GM12865 (cell line): ENCODE data around the gene FEN1.

ENCODE experiments used
- DNase-seq: peaks from one replicate; pipeline ENCODE4 v3.0.0; 2010; ENCODE audit warnings: low read depth
- H3K4me3 ChIP-seq: 2 replicates; pipeline ENCODE4 v1.5.1; 2011; ENCODE audit warnings: mild to moderate bottlenecking, low read depth, low read length, control low read depth
- CTCF ChIP-seq: IDR thresholded peaks from 2 replicates; pipeline ENCODE4 v1.5.1; 2011; ENCODE audit warnings: low read length, control low read depth, low read depth, inconsistent platforms; ENCODE audit not compliant: insufficient read depth; ENCODE audit errors: missing control alignments

Gene FEN1

GRCh38 chr11:61765550-61766253 is 27.0 kb upstream of the FEN1 start:
- H3K4me3 ChIP-seq, result no peak overlapping the region
- TF ChIP-seq CTCF, result no peak
- no peak for DNase-seq

DNA sequence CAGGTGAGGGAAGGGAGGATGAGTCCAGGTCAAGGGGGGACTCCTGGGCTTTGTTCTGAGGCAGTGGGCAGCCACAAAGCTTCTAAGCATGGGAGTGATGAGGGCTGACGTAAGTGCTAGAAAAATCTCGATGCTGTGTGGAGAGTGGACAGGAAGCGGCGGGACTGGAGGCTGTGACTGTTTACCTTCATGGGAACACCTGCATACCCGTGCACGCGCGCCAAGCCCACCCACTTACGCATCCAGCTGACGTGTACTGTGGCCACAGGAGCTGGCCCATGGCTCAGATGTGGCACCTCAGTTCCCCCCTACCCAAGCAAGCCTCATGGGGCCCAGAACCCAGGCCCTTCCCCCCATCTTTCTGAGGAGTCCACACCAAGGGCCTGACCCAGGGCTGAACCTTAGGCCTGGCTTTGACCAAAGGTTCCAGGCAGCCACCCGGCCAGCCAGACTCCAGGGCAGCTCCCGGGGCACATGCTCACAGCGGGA is 26.3 kb upstream of the FEN1 start:
- no peak for TF ChIP-seq CTCF
- H3K4me3 ChIP-seq, result no peak overlapping the region
- DNase-seq, result no peak

GRCh38 chr11:61768376-61769076 is 24.2 kb upstream of the FEN1 start:
- TF ChIP-seq CTCF, result no peak
- H3K4me3 ChIP-seq, result no peak overlapping the region
- no peak for DNase-seq

DNA sequence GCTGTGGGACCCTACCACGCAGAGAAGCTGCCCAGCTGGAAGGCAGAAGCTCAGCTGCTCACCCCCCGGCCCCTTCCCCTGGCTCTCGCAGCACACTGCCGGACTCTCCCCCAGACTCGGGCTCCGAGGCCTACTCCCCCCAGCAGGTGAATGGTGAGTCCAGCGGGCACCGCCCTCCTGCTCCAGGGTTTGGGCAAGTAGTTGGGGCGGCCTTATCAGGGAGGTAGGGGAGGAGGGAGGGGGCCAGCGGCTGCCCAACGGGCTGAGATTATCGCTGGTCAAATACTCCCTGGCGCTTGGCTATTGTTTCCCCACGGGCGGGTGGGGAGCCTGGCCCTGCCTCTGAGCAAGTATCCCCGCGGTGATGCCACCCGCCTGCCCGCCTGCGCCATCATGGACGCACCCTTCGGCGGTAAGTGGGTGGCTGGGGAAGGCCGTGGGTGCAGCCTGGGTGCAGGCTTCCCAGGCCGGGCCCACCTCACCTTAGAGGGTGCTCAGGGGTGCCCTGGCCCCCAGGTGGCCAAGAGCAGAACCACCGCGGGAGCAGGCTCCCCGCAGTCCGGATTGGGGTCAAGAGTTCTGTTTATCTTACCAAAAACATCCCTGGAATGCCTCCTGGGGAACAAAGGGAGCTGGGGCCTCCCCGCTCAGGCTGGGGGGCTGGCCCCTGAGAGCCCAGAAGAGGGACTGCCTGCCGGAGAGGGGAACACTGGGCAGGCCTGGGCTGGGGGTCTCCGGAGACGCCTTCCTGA is 23.4 kb upstream of the FEN1 start:
- no peak overlapping the region for H3K4me3 ChIP-seq
- peak; percentile 17 for TF ChIP-seq CTCF
- no peak for DNase-seq

GRCh38 chr11:61769946-61770683 is 22.6 kb upstream of the FEN1 start:
- no peak for TF ChIP-seq CTCF
- no peak overlapping the region for H3K4me3 ChIP-seq
- DNase-seq, result no peak

DNA sequence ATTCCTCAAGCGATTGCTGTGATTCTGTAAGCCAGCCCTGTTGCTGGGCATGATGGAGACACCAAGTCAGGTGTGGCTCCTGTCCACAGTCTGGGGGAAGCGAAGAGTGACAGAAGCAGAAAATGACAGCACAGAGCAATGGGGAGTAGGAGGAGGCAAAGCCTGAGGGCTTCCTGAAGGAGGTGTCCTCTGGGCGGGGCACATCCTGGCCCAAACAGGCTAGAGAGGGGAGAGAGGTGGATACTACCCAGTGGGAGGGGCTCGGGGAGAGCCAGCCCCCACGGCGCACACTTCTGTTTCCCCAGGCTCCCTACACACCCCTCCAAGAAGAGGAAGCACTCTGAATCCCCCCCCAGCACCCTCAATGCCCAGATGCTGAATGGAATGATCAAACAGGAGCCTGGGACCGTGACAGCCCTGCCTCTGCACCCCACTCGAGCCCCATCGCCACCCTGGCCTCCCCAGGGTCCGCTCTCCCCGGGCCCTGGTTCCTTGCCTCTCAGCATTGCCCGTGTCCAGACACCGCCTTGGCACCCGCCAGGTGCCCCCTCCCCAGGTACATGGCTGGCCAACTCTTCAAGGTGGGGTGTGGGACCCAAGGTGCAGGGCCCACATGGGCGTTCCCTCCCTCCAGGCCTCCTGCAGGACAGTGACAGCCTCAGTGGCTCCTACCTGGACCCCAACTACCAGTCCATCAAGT is 21.4 kb upstream of the FEN1 start:
- no peak for TF ChIP-seq CTCF
- no peak for DNase-seq
- no peak overlapping the region for H3K4me3 ChIP-seq
